ENCODE measurements around the gene GLRA3.

GRCh38 chr4:174595141-174595929, 233.7 kb downstream of the GLRA3 start:
- TF ChIP-seq CTCF (IDR thresholded peaks at IDR 0.05) (no peak), EZH2 (IDR thresholded peaks at IDR 0.05) (no peak)

Measured in neural progenitor cell (in vitro differentiated cells).